Stimulated activated CD8-positive, alpha-beta memory T cell treated with anti-CD3 and anti-CD28 coated beads, Interleukin-2, amount 100 ng/mL, for 48 hours (primary cell): Measurements from ENCODE around the gene SPATS2L.

Source experiments
- DNase-seq, 2 donors: peaks; one replicate each; pipeline ENCODE4 v3.0.0-alpha.2; 2020; ENCODE audit warnings: low read depth in 2 of 2

SPATS2L gene

GRCh38 chr2:200408428-200409316 lies 102.2 kb downstream of the SPATS2L start:
- no peak for DNase-seq

DNA sequence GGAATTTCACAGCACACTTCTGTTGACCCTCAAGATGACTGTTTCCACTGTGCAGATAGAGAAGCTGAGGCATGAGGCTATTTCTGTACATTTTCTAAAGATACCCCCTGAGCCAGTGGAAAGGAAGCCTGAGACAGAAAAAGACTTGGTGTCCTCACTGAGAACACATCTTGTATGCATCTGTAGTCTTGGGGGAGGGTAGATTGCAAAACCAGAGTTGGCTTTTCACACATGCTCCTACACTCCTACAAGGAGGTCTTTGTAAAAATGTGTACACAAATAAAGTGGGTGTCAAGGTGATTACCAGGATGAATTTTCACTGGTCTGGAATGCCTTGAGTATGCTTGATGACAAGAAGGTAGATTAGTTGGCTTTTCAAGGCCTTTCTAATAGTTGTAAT lies 105.3 kb downstream of the SPATS2L start:
- no peak for DNase-seq

- no peak for DNase-seq
Measured at GRCh38 chr2:200414367-200414766, 107.9 kb downstream of the SPATS2L start.

- no peak for DNase-seq
Measured at GRCh38 chr2:200415455-200415854, 109.0 kb downstream of the SPATS2L start.

- DNase-seq = no peak
Measured at GRCh38 chr2:200416878-200417277, 110.4 kb downstream of the SPATS2L start.

- no peak for DNase-seq
Measured at GRCh38 chr2:200417366-200417765, 110.9 kb downstream of the SPATS2L start.

GRCh38 chr2:200418399-200418798 lies 111.9 kb downstream of the SPATS2L start:
- DNase-seq = no peak

- DNase-seq = no peak
Measured at GRCh38 chr2:200419325-200419724, 112.8 kb downstream of the SPATS2L start.

DNA sequence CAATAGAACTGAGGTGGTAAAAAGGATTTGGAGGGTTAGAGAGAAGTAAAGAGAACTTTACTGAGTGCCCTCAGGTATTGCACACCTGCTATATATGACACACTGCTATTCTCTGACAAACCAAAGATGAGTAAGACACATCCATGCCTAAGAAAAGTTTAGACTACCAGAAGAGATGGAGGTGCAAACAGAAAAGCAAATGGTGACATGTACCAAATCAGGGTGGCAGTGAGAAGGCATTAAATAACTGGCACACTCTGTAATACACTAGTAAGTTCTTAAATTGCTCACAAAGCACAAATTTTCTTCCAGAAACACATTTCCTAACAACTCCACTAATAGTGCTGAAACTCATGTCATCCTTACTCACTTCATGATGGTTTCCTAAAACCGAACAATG lies 114.8 kb downstream of the SPATS2L start:
- no peak for DNase-seq

- no peak for DNase-seq
Measured at GRCh38 chr2:200422071-200422470, 115.6 kb downstream of the SPATS2L start.

DNA sequence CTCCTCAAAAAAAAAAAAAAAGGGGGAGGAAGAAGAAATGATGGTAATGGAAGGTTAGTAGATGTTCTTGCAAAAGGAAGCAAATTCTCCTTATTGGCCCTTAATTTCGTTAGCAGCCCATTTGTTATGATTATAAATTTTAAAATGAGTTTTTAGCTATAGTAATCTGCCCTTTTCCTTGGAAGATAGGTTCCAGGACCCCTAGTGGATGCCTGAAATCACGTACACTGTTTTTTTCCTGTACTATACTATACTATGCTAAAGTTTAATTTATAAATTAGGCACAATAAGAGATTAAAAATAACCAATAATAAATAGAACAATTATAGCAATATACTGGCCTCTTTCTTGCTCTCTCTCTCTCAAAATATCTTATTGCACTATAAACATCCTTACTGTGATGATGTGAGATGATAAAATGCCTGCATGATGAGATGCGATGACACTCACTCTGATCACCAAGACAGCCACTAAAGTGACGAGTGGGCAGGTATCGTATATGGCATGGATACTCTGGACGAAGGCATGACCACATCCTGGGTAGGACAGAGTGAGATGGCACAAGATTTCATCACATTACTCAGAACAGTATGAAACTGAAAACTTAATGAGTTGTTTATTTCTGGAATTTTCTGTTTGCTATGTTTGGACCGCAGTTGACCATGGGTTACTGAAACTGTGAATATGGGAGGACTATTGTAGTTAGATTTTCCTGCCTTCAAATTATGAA lies 116.2 kb downstream of the SPATS2L start:
- no peak for DNase-seq

DNA sequence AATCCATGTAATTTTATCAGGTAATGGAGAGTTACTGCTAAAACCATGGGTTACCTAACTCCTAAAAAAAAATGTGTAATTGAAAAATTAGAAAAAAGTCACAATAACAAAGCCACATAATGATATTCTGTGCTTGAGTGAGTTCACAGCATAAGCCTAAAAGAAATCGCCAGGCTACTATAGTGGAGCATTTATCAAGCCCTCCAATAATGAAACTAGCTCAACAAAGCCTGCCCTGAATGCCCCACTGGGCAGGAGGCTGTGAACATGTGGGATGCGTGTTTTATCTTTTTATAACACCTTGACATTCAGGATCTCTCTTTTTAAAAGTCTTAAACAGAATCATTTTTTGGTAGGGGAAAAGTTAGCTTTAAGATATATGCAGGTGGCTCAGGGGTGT lies 117.0 kb downstream of the SPATS2L start:
- no peak for DNase-seq

GRCh38 chr2:200425026-200425821 lies 118.7 kb downstream of the SPATS2L start:
- no peak for DNase-seq

GRCh38 chr2:200426754-200427153 lies 120.3 kb downstream of the SPATS2L start:
- DNase-seq = no peak

- DNase-seq = no peak
Measured at GRCh38 chr2:200428961-200429665, 122.6 kb downstream of the SPATS2L start.

DNA sequence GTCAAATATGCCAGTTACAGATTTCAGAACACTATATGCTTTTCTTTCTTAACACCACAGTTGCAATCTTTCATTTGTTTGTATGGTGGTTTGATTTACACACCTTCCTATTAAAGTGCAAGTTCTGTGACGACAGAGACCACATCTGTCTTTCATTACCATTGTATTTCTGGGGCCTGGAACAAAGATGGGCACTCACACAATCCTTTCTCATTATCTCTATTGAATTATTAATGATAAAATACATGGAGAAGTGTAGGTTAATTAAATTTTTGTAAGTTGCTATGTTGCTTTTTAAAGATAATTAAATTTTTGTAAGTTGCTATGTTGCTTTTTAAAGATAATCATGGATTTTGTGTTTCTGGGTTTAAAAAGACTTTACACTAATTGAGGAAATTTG lies 123.5 kb downstream of the SPATS2L start:
- no peak for DNase-seq

GRCh38 chr2:200431996-200432705 lies 125.7 kb downstream of the SPATS2L start:
- no peak for DNase-seq

DNA sequence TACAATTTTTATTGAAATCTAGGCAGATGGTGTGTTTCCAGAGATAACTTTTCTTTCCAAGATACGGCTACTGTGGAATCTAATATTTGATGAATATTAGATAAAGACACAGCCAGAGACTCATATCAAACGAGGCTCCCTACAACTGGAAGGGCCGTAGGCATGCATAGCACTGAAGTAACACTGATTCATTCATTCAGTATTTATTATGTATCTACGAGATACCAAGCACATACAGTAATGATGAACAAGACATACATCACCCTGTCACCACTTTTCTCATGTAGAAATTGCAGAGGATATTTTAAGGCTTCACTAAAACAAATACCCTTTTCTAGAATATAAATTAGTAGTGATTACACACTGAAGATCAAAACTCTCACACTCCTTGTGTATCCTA lies 128.9 kb downstream of the SPATS2L start:
- DNase-seq = no peak

DNA sequence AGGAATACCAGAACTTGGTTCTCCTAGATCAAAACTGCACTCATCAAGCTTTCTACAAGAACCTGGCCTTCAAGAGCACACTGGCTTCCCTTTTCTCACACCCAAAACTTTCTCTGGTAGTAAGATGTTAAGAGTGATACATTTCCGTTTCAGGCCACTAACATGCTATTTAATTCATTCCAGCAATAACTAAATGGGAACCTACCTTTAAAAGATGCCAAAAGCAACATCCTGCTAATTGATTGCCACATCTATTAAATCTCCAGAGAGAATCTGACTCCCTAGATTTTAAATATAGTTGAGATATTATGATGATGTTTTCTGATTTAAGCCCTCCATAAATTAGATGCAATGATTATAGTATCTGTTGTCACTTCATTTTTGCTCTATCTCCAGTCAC lies 131.8 kb downstream of the SPATS2L start:
- DNase-seq = no peak

DNA sequence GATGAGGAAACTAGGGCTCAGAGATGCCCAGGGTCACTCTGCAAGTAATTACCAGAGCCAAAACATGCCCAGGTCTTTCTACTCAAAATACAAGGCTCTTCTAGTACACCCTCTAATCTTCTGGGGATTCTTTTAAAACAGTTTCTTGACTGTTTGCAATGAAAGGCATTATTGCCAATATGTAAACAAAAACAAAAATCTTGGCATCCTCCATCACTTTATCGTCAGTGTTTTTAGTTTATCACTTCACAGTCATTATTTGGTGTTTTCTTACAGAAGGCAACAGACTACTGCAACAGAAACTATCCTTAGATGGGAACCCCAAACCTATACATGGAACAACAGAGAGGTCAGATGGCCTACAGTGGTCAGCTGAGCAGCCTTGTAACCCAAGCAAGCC lies 132.4 kb downstream of the SPATS2L start:
- no peak for DNase-seq

DNA sequence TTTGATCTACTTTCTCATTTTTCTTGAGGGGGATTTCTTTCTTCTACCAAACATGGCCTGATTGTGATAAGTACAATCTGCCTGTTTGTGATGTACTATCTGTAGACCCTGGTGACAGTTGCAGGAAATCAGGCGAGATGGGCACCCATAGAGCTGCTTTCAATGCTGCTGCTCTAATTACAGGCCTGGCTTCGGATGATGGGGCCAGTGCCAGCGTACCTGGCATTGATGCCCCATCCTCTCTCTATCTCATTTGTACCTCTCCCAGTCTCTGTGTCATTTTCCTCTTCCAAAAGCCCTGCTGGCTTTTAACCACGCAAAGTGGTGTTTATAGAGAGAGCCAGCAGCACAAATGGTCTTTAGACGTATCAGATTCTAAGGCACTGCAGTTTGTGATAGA lies 133.5 kb downstream of the SPATS2L start:
- DNase-seq = no peak
